Tibial nerve (tissue), 4 donors: ENCODE data around the gene C1orf226.

Experiments used
- EP300 ChIP-seq, 2 donors: sonication (generic); formaldehyde crosslinking; IDR thresholded peaks; one replicate each; pipeline ENCODE4 v1.6.1; 2017; ENCODE audit warnings: antibody characterized with exemption in 2 of 2, mild to moderate bottlenecking in 1 of 2
- POLR2A ChIP-seq, 2 donors: fragments of 450-650 bp; IDR thresholded peaks; one replicate each; pipeline ENCODE4 v1.6.1; 2017; ENCODE audit warnings: antibody characterized with exemption in 2 of 2, mild to moderate bottlenecking in 2 of 2, moderate library complexity in 2 of 2
- TF ChIP-seq, protein P1 (sequence below), 5 experiments: fragments of 200-600 bp in 3 of 5; fragments of 450-650 bp in 2 of 5; sonication (generic) in 3 of 5; IDR thresholded peaks; one replicate each; pipeline ENCODE4 v1.5.1; 2016 to 2019; ENCODE audit warnings: antibody characterized with exemption in 5 of 5, mild to moderate bottlenecking in 3 of 5, moderate library complexity in 2 of 5

DNA sequence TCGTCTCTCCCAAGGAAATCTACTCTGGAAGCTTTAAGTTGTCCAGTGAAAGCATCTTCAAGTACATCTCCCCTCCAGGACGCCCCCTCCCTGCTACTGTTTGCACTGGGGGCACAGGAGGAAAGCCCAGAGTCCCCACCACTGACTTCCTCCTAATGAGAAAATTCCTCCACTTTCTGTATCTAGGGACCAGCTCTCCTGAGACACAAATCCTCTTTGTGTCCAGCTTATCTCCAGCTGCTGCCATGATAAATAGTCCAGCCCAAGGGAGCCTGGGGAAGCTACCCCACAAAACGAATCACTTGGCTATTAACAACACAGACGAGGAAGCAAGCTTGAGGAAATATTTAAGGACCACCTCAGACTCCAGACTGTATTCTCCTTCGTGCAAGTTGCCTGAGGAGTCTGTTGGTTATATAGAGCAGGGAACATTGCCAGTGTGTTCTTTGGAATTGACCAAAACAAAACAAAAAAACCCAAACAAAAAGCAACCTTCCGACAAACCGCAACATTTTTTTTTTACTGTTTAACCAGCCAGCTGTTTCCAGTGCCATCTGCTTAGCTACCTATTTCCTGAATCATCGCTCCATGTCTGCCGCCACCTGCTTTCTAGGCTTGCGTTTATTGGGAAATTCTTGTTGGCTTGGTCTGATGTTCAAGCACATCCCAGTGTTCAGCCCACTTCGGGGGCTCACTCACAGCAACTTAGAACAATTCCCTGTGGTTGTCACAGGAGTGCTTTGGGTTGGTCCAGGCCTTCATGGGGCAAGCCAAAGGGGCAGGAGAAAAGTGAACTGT is 7.7 kb downstream of the C1orf226 start:
- TF ChIP-seq, protein P1, sequence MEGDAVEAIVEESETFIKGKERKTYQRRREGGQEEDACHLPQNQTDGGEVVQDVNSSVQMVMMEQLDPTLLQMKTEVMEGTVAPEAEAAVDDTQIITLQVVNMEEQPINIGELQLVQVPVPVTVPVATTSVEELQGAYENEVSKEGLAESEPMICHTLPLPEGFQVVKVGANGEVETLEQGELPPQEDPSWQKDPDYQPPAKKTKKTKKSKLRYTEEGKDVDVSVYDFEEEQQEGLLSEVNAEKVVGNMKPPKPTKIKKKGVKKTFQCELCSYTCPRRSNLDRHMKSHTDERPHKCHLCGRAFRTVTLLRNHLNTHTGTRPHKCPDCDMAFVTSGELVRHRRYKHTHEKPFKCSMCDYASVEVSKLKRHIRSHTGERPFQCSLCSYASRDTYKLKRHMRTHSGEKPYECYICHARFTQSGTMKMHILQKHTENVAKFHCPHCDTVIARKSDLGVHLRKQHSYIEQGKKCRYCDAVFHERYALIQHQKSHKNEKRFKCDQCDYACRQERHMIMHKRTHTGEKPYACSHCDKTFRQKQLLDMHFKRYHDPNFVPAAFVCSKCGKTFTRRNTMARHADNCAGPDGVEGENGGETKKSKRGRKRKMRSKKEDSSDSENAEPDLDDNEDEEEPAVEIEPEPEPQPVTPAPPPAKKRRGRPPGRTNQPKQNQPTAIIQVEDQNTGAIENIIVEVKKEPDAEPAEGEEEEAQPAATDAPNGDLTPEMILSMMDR (IDR thresholded peaks at IDR 0.05): no peak
- TF ChIP-seq POLR2A (IDR thresholded peaks at IDR 0.05) (no peak), EP300 (IDR thresholded peaks at IDR 0.05) (no peak)
